ACHN (cell line): ENCODE results near the gene PDE4B.
"Not testable (repeated sequence)": the region's sequence is repeated elsewhere in the genome, so short reads cannot be mapped to it uniquely, and the experiment has no call there.

Experiments used
- DNase-seq: peaks from one replicate; pipeline ENCODE4 v3.0.0-alpha.2; 2015
- in situ Hi-C: cut with HindIII; loops from 2 replicates; pipeline ENCODE4 v1.10.0; 2017; ENCODE audit warnings: low sequenced_read_pairs, low pct_ligation_motif_present, low pct_unique_long_range_greater_than_20kb

PDE4B gene

GRCh38 chr1:66128641-66129040 is 335.9 kb downstream of the PDE4B start:
- in situ Hi-C loops, DNase-seq: not testable (repeated sequence)

- no peak for DNase-seq
- in situ Hi-C loops, result no loop called here
Observed at GRCh38 chr1:66132324-66132723, 339.6 kb downstream of the PDE4B start.

GRCh38 chr1:66134004-66134403 is 341.3 kb downstream of the PDE4B start:
- no peak for DNase-seq
- in situ Hi-C loops, result no loop called here

GRCh38 chr1:66135161-66135560 is 342.5 kb downstream of the PDE4B start:
- in situ Hi-C loops, result no loop called here
- no peak for DNase-seq

GRCh38 chr1:66136423-66136822 is 343.7 kb downstream of the PDE4B start:
- in situ Hi-C loops, DNase-seq: not testable (repeated sequence)

- in situ Hi-C loops, result no loop called here
- no peak for DNase-seq
Observed at GRCh38 chr1:66137235-66137634, 344.5 kb downstream of the PDE4B start.

GRCh38 chr1:66138613-66139012 is 345.9 kb downstream of the PDE4B start:
- DNase-seq, result no peak
- in situ Hi-C loops, result no loop called here

- no peak for DNase-seq
- in situ Hi-C loops, result no loop called here
Observed at GRCh38 chr1:66140072-66140471, 347.4 kb downstream of the PDE4B start.

- in situ Hi-C loops, result no loop called here
- no peak for DNase-seq
Observed at GRCh38 chr1:66143651-66144050, 351.0 kb downstream of the PDE4B start.

GRCh38 chr1:66147226-66147835 is 354.6 kb downstream of the PDE4B start:
- in situ Hi-C loops, result no loop called here
- no peak for DNase-seq

GRCh38 chr1:66152034-66152433 is 359.3 kb downstream of the PDE4B start:
- in situ Hi-C loops, result no loop called here

GRCh38 chr1:66154394-66154793 is 361.7 kb downstream of the PDE4B start:
- in situ Hi-C loops, result no loop called here
- DNase-seq, result no peak

More at GRCh38 chr1:66152034-66152433, 359.3 kb downstream of the PDE4B start:
- DNase-seq, result no peak

GRCh38 chr1:66156144-66156543 is 363.4 kb downstream of the PDE4B start:
- in situ Hi-C loops, result no loop called here
- no peak for DNase-seq

- DNase-seq, result no peak
- in situ Hi-C loops, result no loop called here
Observed at GRCh38 chr1:66159800-66160199, 367.1 kb downstream of the PDE4B start.

GRCh38 chr1:66160719-66161118 is 368.0 kb downstream of the PDE4B start:
- in situ Hi-C loops, result no loop called here
- no peak for DNase-seq

GRCh38 chr1:66166753-66167152 is 374.1 kb downstream of the PDE4B start:
- DNase-seq, result no peak
- in situ Hi-C loops, result no loop called here

GRCh38 chr1:66167267-66167666 is 374.6 kb downstream of the PDE4B start:
- in situ Hi-C loops, result no loop called here

GRCh38 chr1:66168467-66168887 is 375.8 kb downstream of the PDE4B start:
- no peak for DNase-seq
- in situ Hi-C loops, result no loop called here

More at GRCh38 chr1:66167267-66167666, 374.6 kb downstream of the PDE4B start:
- no peak for DNase-seq

GRCh38 chr1:66168948-66169671 is 376.4 kb downstream of the PDE4B start:
- in situ Hi-C loops, result no loop called here
- DNase-seq, result no peak

GRCh38 chr1:66172272-66172671 is 379.6 kb downstream of the PDE4B start:
- in situ Hi-C loops, result no loop called here
- DNase-seq, result no peak
